GM23338 (cell line): Measurements from ENCODE around the gene SLC39A11. TPM values are rescaled to one million over a fixed set of nuclear protein-coding genes. Genes with fewer than 3 reads are reported as not detected.

Source experiments
- ATAC-seq: fragments of 200-7000 bp; cut with Tn5 transposase; 3 replicates; pipeline ENCODE4 v1.9.1; 2020
- DNase-seq: peaks from one replicate; pipeline ENCODE4 v3.0.0-alpha.2; 2015; ENCODE audit warnings: low spot score
- H2AFZ ChIP-seq: fragments of 200-600 bp; sonication (generic); 2 replicates; pipeline ENCODE4 v1.8.0; 2016; ENCODE audit warnings: antibody characterized with exemption, mild to moderate bottlenecking, moderate library complexity
- H3F3A ChIP-seq: fragments of 200-600 bp; sonication (generic); replicated peaks from 2 replicates; pipeline ENCODE4 v1.8.0; 2017; ENCODE audit warnings: antibody characterized with exemption, mixed run types, low read depth
- H3K27ac ChIP-seq: fragments of 200-600 bp; sonication (generic); 2 replicates; pipeline ENCODE4 v1.6.1; 2016; ENCODE audit warnings: low read depth
- H3K27me3 ChIP-seq: fragments of 200-600 bp; sonication (generic); 2 replicates; pipeline ENCODE4 v1.8.0; 2016; ENCODE audit warnings: mild to moderate bottlenecking, mixed run types, moderate library complexity; ENCODE audit not compliant: insufficient read depth
- H3K36me3 ChIP-seq: fragments of 200-600 bp; sonication (generic); 2 replicates; pipeline ENCODE4 v1.8.0; 2016; ENCODE audit warnings: mild to moderate bottlenecking; ENCODE audit not compliant: insufficient read depth
- H3K4me1 ChIP-seq: fragments of 200-600 bp; sonication (generic); 2 replicates; pipeline ENCODE4 v1.8.0; 2016; ENCODE audit warnings: mild to moderate bottlenecking, moderate library complexity; ENCODE audit not compliant: insufficient read depth
- H3K4me2 ChIP-seq: fragments of 200-600 bp; sonication (generic); 2 replicates; pipeline ENCODE4 v1.7.1; 2017; ENCODE audit warnings: mixed run types
- H3K4me3 ChIP-seq: fragments of 200-600 bp; sonication (generic); 2 replicates; pipeline ENCODE4 v1.6.1; 2016; ENCODE audit warnings: mixed run types
- H3K79me2 ChIP-seq: fragments of 200-600 bp; sonication (generic); replicated peaks from 2 replicates; pipeline ENCODE4 v1.8.0; 2017; ENCODE audit warnings: mild to moderate bottlenecking; ENCODE audit not compliant: insufficient read depth
- H3K9me2 ChIP-seq: fragments of 200-600 bp; sonication (generic); 2 replicates; pipeline ENCODE4 v1.8.0; 2017; ENCODE audit not compliant: insufficient read depth
- H4K20me1 ChIP-seq: fragments of 200-600 bp; sonication (generic); replicated peaks from 2 replicates; pipeline ENCODE4 v1.8.0; 2017; ENCODE audit warnings: mild to moderate bottlenecking; ENCODE audit not compliant: insufficient read depth
- H3K27ac Mint-ChIP-seq: 2 replicates; pipeline ENCODE4 v1.8.0; 2020; ENCODE audit warnings: inconsistent platforms, mild to moderate bottlenecking, moderate library complexity, mixed read lengths
- H3K27me3 Mint-ChIP-seq: 3 replicates; pipeline ENCODE4 v1.8.0; 2022; ENCODE audit warnings: low read depth, mild to moderate bottlenecking, moderate library complexity, mixed read lengths, inconsistent platforms; ENCODE audit not compliant: insufficient read depth, poor library complexity
- H3K36me3 Mint-ChIP-seq: 3 replicates; pipeline ENCODE4 v1.8.0; 2021; ENCODE audit warnings: low read depth, mild to moderate bottlenecking, inconsistent platforms, moderate library complexity, mixed read lengths
- H3K4me1 Mint-ChIP-seq: 3 replicates; pipeline ENCODE4 v1.8.0; 2020; ENCODE audit warnings: mild to moderate bottlenecking, inconsistent platforms, mixed read lengths
- H3K4me3 Mint-ChIP-seq: 3 replicates; pipeline ENCODE4 v1.8.0; 2021; ENCODE audit warnings: moderate library complexity, mild to moderate bottlenecking, inconsistent platforms, mixed read lengths
- H3K9me3 Mint-ChIP-seq: 3 replicates; pipeline ENCODE4 v1.8.0; 2020; ENCODE audit warnings: moderate library complexity, mild to moderate bottlenecking, inconsistent platforms, mixed read lengths
- CREB1 ChIP-seq: fragments of 250-450 bp; sonication (Bioruptor Pico); IDR thresholded peaks from 2 replicates; pipeline ENCODE4 v1.5.0; 2020; ENCODE audit warnings: low read depth, mild to moderate bottlenecking, moderate library complexity
- EZH2 ChIP-seq: fragments of 200-600 bp; sonication (generic); IDR thresholded peaks from one replicate; pipeline ENCODE4 v1.8.0; 2017; ENCODE audit warnings: antibody characterized with exemption, mild to moderate bottlenecking, low read depth; ENCODE audit not compliant: unreplicated experiment
- EZH2phosphoT487 ChIP-seq: fragments of 200-600 bp; sonication (generic); IDR thresholded peaks from one replicate; pipeline ENCODE4 v1.8.1; 2018; ENCODE audit warnings: antibody characterized with exemption; ENCODE audit not compliant: unreplicated experiment
- JUNB ChIP-seq: IDR thresholded peaks from one replicate; pipeline ENCODE4 v1.6.1; 2016; ENCODE audit warnings: antibody characterized with exemption; ENCODE audit not compliant: unreplicated experiment
- NANOG ChIP-seq: IDR thresholded peaks from 2 replicates; pipeline ENCODE4 v1.6.1; 2016; ENCODE audit warnings: antibody characterized with exemption, borderline replicate concordance
- POLR2AphosphoS5 ChIP-seq: IDR thresholded peaks from 2 replicates; pipeline ENCODE4 v1.6.1; 2016; ENCODE audit warnings: antibody characterized with exemption, low read depth
- STAT1 ChIP-seq: IDR thresholded peaks from one replicate; pipeline ENCODE4 v1.6.1; 2016; ENCODE audit warnings: antibody characterized with exemption; ENCODE audit not compliant: unreplicated experiment
- ZNF114 ChIP-seq: fragments of 250-450 bp; sonication (Bioruptor Pico); IDR thresholded peaks from 2 replicates; pipeline ENCODE4 v1.5.0; 2020; ENCODE audit warnings: mild to moderate bottlenecking, moderate library complexity
- ZNF331 ChIP-seq: fragments of 250-450 bp; sonication (Bioruptor Pico); IDR thresholded peaks from 2 replicates; pipeline ENCODE4 v1.5.0; 2020; ENCODE audit warnings: low read depth, mild to moderate bottlenecking, moderate library complexity
- polyA plus RNA-seq: library from polyadenylated mRNA; unstranded; fragments of >200 nt; fragmentation: Nextera tagmentation; extraction: Ambion mirVana; gene quantifications from 2 replicates; pipeline ENCODE4 v1.2.1, GENCODE V29; 2016
- total RNA-seq: library from RNA; depleted of rRNA; stranded (reverse); fragments of >200 nt; shearing (Covaris generic); gene quantifications from 2 replicates; pipeline ENCODE4 v1.2.3, GENCODE V29; 2014
- TF ChIP-seq, protein P1 (sequence below): IDR thresholded peaks from 2 replicates; pipeline ENCODE4 v1.6.1; 2016; ENCODE audit warnings: antibody characterized with exemption
- TF ChIP-seq, protein P2 (sequence below): fragments of 250-450 bp; sonication (Bioruptor Pico); IDR thresholded peaks from 2 replicates; pipeline ENCODE4 v1.5.0; 2020; ENCODE audit warnings: mild to moderate bottlenecking, moderate library complexity
- TF ChIP-seq, protein P3 (sequence below): IDR thresholded peaks from one replicate; pipeline ENCODE4 v1.6.1; 2018; ENCODE audit warnings: antibody characterized with exemption; ENCODE audit not compliant: unreplicated experiment
- TF ChIP-seq, protein P4 (sequence below), 2 experiments: fragments of 200-600 bp in 1 of 2; sonication (generic) in 1 of 2; conservative IDR thresholded peaks; 2 replicates each; pipeline versions ENCODE4 v1.5.1 to v1.6.1; 2016 to 2017; ENCODE audit warnings: antibody characterized with exemption in 2 of 2, low read depth in 2 of 2, mild to moderate bottlenecking in 2 of 2, moderate library complexity in 1 of 2

Gene SLC39A11
- total and polyA plus RNA-seq, 2 experiments from 2014 or later: 10.8 to 18.1 TPM

DNA sequence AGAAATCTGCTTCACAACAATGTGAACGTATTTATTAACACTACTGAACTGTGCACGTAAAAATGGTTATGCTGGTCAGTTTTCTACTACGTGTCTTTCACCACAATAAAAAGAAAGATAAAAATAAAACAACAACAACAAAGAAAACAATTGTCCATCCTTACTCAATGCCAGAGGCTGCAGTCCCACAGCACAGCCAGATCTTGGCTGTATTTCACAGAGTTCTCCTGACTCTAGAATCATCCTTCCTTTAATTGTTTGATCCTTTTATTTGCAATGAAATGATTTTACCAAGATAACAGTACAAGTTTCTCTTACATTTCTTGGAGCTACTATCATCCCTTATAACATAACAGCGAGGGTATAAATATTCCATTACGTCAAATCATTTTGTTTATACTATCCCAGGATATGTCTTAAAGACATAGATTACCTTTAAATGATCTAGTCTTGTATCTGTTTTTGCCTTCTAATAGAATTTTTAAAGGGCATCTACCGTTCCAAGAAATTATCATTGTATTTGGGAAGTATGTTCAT is 103.3 kb downstream of the SLC39A11 start:
- no peak overlapping the region for H2AFZ ChIP-seq
- no peak overlapping the region for H3K4me3 ChIP-seq
- ATAC-seq (no peak), DNase-seq (no peak)
- H3K9me3 Mint-ChIP-seq: no peaks in the 10 kb centered on the region
- H3K4me2 ChIP-seq: no peak overlapping the region
- no peak overlapping the region for H3K27ac ChIP-seq
- H3K27ac Mint-ChIP-seq: no peak overlapping the region
- H4K20me1 ChIP-seq: no peaks in the 10 kb centered on the region
- H3K27me3 Mint-ChIP-seq: no peaks in the 10 kb centered on the region
- H3K4me1 Mint-ChIP-seq: peaks cover 5% of the 10 kb centered on the region; the same call in 2 of the 3 replicates
- H3K4me1 ChIP-seq: no peaks in the 10 kb centered on the region
- no peak overlapping the region for H3K4me3 Mint-ChIP-seq
- H3K36me3 ChIP-seq: no peaks in the 10 kb centered on the region
- no peaks in the 10 kb centered on the region for H3K27me3 ChIP-seq
- no peaks in the 10 kb centered on the region for H3K9me2 ChIP-seq
- H3F3A ChIP-seq: no peaks in the 10 kb centered on the region
- H3K79me2 ChIP-seq: no peaks in the 10 kb centered on the region
- no peaks in the 10 kb centered on the region for H3K36me3 Mint-ChIP-seq
- no peak for TF ChIP-seq EZH2phosphoT487
- TF ChIP-seq, protein P1, sequence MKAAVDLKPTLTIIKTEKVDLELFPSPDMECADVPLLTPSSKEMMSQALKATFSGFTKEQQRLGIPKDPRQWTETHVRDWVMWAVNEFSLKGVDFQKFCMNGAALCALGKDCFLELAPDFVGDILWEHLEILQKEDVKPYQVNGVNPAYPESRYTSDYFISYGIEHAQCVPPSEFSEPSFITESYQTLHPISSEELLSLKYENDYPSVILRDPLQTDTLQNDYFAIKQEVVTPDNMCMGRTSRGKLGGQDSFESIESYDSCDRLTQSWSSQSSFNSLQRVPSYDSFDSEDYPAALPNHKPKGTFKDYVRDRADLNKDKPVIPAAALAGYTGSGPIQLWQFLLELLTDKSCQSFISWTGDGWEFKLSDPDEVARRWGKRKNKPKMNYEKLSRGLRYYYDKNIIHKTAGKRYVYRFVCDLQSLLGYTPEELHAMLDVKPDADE: no peak
- TF ChIP-seq, protein P2, sequence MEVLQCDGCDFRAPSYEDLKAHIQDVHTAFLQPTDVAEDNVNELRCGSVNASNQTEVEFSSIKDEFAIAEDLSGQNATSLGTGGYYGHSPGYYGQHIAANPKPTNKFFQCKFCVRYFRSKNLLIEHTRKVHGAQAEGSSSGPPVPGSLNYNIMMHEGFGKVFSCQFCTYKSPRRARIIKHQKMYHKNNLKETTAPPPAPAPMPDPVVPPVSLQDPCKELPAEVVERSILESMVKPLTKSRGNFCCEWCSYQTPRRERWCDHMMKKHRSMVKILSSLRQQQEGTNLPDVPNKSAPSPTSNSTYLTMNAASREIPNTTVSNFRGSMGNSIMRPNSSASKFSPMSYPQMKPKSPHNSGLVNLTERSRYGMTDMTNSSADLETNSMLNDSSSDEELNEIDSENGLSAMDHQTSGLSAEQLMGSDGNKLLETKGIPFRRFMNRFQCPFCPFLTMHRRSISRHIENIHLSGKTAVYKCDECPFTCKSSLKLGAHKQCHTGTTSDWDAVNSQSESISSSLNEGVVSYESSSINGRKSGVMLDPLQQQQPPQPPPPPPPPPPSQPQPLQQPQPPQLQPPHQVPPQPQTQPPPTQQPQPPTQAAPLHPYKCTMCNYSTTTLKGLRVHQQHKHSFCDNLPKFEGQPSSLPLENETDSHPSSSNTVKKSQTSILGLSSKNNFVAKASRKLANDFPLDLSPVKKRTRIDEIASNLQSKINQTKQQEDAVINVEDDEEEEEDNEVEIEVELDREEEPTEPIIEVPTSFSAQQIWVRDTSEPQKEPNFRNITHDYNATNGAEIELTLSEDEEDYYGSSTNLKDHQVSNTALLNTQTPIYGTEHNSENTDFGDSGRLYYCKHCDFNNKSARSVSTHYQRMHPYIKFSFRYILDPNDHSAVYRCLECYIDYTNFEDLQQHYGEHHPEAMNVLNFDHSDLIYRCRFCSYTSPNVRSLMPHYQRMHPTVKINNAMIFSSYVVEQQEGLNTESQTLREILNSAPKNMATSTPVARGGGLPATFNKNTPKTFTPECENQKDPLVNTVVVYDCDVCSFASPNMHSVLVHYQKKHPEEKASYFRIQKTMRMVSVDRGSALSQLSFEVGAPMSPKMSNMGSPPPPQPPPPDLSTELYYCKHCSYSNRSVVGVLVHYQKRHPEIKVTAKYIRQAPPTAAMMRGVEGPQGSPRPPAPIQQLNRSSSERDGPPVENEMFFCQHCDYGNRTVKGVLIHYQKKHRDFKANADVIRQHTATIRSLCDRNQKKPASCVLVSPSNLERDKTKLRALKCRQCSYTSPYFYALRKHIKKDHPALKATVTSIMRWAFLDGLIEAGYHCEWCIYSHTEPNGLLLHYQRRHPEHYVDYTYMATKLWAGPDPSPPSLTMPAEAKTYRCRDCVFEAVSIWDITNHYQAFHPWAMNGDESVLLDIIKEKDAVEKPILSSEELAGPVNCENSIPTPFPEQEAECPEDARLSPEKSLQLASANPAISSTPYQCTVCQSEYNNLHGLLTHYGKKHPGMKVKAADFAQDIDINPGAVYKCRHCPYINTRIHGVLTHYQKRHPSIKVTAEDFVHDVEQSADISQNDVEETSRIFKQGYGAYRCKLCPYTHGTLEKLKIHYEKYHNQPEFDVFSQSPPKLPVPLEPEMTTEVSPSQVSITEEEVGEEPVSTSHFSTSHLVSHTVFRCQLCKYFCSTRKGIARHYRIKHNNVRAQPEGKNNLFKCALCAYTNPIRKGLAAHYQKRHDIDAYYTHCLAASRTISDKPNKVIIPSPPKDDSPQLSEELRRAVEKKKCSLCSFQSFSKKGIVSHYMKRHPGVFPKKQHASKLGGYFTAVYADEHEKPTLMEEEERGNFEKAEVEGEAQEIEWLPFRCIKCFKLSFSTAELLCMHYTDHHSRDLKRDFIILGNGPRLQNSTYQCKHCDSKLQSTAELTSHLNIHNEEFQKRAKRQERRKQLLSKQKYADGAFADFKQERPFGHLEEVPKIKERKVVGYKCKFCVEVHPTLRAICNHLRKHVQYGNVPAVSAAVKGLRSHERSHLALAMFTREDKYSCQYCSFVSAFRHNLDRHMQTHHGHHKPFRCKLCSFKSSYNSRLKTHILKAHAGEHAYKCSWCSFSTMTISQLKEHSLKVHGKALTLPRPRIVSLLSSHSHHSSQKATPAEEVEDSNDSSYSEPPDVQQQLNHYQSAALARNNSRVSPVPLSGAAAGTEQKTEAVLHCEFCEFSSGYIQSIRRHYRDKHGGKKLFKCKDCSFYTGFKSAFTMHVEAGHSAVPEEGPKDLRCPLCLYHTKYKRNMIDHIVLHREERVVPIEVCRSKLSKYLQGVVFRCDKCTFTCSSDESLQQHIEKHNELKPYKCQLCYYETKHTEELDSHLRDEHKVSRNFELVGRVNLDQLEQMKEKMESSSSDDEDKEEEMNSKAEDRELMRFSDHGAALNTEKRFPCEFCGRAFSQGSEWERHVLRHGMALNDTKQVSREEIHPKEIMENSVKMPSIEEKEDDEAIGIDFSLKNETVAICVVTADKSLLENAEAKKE (CRISPR knock-in tag): no peak
- TF ChIP-seq ZNF331 (CRISPR knock-in tag): no peak
- no peak for TF ChIP-seq EZH2
- TF ChIP-seq NANOG: no peak
- TF ChIP-seq, protein P3, sequence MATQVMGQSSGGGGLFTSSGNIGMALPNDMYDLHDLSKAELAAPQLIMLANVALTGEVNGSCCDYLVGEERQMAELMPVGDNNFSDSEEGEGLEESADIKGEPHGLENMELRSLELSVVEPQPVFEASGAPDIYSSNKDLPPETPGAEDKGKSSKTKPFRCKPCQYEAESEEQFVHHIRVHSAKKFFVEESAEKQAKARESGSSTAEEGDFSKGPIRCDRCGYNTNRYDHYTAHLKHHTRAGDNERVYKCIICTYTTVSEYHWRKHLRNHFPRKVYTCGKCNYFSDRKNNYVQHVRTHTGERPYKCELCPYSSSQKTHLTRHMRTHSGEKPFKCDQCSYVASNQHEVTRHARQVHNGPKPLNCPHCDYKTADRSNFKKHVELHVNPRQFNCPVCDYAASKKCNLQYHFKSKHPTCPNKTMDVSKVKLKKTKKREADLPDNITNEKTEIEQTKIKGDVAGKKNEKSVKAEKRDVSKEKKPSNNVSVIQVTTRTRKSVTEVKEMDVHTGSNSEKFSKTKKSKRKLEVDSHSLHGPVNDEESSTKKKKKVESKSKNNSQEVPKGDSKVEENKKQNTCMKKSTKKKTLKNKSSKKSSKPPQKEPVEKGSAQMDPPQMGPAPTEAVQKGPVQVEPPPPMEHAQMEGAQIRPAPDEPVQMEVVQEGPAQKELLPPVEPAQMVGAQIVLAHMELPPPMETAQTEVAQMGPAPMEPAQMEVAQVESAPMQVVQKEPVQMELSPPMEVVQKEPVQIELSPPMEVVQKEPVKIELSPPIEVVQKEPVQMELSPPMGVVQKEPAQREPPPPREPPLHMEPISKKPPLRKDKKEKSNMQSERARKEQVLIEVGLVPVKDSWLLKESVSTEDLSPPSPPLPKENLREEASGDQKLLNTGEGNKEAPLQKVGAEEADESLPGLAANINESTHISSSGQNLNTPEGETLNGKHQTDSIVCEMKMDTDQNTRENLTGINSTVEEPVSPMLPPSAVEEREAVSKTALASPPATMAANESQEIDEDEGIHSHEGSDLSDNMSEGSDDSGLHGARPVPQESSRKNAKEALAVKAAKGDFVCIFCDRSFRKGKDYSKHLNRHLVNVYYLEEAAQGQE: no peak
- TF ChIP-seq, protein P4, sequence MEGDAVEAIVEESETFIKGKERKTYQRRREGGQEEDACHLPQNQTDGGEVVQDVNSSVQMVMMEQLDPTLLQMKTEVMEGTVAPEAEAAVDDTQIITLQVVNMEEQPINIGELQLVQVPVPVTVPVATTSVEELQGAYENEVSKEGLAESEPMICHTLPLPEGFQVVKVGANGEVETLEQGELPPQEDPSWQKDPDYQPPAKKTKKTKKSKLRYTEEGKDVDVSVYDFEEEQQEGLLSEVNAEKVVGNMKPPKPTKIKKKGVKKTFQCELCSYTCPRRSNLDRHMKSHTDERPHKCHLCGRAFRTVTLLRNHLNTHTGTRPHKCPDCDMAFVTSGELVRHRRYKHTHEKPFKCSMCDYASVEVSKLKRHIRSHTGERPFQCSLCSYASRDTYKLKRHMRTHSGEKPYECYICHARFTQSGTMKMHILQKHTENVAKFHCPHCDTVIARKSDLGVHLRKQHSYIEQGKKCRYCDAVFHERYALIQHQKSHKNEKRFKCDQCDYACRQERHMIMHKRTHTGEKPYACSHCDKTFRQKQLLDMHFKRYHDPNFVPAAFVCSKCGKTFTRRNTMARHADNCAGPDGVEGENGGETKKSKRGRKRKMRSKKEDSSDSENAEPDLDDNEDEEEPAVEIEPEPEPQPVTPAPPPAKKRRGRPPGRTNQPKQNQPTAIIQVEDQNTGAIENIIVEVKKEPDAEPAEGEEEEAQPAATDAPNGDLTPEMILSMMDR (conservative IDR thresholded peaks at IDR 0.05; ENCODE audit: low read depth in 2 of 2): no peak
- TF ChIP-seq CREB1: no peak
- no peak for TF ChIP-seq JUNB
- no peak for TF ChIP-seq POLR2AphosphoS5
- no peak for TF ChIP-seq STAT1
- TF ChIP-seq ZNF114 (CRISPR knock-in tag): no peak
